ENCODE data around the gene ZFPM1.

- TF ChIP-seq, protein P1, sequence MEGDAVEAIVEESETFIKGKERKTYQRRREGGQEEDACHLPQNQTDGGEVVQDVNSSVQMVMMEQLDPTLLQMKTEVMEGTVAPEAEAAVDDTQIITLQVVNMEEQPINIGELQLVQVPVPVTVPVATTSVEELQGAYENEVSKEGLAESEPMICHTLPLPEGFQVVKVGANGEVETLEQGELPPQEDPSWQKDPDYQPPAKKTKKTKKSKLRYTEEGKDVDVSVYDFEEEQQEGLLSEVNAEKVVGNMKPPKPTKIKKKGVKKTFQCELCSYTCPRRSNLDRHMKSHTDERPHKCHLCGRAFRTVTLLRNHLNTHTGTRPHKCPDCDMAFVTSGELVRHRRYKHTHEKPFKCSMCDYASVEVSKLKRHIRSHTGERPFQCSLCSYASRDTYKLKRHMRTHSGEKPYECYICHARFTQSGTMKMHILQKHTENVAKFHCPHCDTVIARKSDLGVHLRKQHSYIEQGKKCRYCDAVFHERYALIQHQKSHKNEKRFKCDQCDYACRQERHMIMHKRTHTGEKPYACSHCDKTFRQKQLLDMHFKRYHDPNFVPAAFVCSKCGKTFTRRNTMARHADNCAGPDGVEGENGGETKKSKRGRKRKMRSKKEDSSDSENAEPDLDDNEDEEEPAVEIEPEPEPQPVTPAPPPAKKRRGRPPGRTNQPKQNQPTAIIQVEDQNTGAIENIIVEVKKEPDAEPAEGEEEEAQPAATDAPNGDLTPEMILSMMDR (IDR thresholded peaks at IDR 0.05) = no peak
- TF ChIP-seq POLR2A (IDR thresholded peaks at IDR 0.05) = no peak
Measured at GRCh38 chr16:88438084-88438870, 14.8 kb upstream of the ZFPM1 start.
